Loucy (cell line): Measurements from ENCODE around the gene VWA8.

Experiments
- EZH2phosphoT487 ChIP-seq: fragments of 200-600 bp; IDR thresholded peaks from 2 replicates; pipeline ENCODE4 v1.6.1; 2018; ENCODE audit warnings: antibody characterized with exemption, mild to moderate bottlenecking, moderate library complexity, borderline replicate concordance
- TF ChIP-seq, protein P1 (sequence below): fragments of 200-600 bp; sonication (generic); conservative IDR thresholded peaks from 2 replicates; pipeline ENCODE4 v1.5.1; 2014; ENCODE audit warnings: mild to moderate bottlenecking, antibody characterized with exemption, low read length

DNA sequence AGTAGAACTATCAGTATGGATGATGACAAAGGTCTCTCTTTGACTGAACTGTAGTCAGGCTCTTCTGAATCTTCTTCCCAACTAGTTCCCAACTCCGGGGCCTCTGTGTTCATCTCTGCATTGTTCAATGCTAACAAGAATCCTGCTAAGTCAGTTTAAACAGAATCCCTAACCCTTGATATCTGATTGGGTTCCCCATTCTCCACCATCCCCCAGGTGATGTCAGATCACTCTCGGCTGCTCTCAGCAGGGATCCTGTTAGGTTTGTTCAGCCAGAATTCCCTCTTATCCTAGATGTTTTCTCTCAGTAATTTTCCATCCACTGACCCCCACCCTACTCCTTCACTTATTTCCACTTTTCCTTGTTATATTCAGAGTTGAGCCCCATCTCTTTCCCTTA lies 280.0 kb downstream of the VWA8 start:
- TF ChIP-seq, protein P1, sequence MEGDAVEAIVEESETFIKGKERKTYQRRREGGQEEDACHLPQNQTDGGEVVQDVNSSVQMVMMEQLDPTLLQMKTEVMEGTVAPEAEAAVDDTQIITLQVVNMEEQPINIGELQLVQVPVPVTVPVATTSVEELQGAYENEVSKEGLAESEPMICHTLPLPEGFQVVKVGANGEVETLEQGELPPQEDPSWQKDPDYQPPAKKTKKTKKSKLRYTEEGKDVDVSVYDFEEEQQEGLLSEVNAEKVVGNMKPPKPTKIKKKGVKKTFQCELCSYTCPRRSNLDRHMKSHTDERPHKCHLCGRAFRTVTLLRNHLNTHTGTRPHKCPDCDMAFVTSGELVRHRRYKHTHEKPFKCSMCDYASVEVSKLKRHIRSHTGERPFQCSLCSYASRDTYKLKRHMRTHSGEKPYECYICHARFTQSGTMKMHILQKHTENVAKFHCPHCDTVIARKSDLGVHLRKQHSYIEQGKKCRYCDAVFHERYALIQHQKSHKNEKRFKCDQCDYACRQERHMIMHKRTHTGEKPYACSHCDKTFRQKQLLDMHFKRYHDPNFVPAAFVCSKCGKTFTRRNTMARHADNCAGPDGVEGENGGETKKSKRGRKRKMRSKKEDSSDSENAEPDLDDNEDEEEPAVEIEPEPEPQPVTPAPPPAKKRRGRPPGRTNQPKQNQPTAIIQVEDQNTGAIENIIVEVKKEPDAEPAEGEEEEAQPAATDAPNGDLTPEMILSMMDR, result no peak
- TF ChIP-seq EZH2phosphoT487, result no peak
